CD4-positive, alpha-beta T cell treated with Interleukin-12 subunit alpha and Interleukin-12 subunit beta, for 1 hour (primary cell): Measurements from ENCODE around the gene KIR2DL1.
"Not testable (repeated sequence)": the region's sequence is repeated elsewhere in the genome, so short reads cannot be mapped to it uniquely, and the experiment has no call there.

ENCODE experiments used
- DNase-seq: peaks from one replicate; pipeline ENCODE4 v3.0.0-alpha.2; 2020

KIR2DL1 gene

GRCh38 chr19:54771018-54771960, 1.7 kb downstream of the KIR2DL1 start:
- not testable (repeated sequence) for DNase-seq

- DNase-seq, result not testable (repeated sequence)
Observed at GRCh38 chr19:54772666-54773065, 3.1 kb downstream of the KIR2DL1 start.

DNA sequence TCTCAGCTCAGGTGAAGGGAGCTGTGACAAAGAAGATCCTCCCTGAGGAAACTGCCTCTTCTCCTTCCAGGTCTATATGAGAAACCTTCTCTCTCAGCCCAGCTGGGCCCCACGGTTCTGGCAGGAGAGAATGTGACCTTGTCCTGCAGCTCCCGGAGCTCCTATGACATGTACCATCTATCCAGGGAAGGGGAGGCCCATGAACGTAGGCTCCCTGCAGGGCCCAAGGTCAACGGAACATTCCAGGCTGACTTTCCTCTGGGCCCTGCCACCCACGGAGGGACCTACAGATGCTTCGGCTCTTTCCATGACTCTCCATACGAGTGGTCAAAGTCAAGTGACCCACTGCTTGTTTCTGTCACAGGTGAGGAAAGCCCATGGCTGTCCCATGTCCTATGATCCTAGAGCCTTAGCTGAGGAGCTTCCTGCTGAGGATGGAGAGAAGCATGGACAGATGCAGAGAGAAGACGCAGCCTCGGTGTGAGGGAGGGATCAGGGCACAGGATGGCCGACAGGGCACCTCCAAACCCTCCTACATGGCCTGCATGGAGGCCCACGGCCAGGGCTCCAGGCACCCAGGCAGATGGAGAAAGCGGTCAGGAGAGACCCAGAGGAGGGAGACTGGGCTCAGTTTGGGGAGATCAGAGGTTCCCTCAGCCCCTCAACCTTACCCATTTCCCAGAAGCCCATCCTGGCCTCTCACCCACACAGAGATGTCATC, 5.7 kb downstream of the KIR2DL1 start:
- DNase-seq, result not testable (repeated sequence)

- not testable (repeated sequence) for DNase-seq
Observed at GRCh38 chr19:54775830-54776229, 6.2 kb downstream of the KIR2DL1 start.

GRCh38 chr19:54777851-54778250, 8.3 kb downstream of the KIR2DL1 start:
- not testable (repeated sequence) for DNase-seq

- not testable (repeated sequence) for DNase-seq
Observed at GRCh38 chr19:54778896-54779295, 9.3 kb downstream of the KIR2DL1 start.

- DNase-seq, result not testable (repeated sequence)
Observed at GRCh38 chr19:54782916-54783315, 13.3 kb downstream of the KIR2DL1 start.

- not testable (repeated sequence) for DNase-seq
Observed at GRCh38 chr19:54786091-54786723, 16.6 kb downstream of the KIR2DL1 start.

DNA sequence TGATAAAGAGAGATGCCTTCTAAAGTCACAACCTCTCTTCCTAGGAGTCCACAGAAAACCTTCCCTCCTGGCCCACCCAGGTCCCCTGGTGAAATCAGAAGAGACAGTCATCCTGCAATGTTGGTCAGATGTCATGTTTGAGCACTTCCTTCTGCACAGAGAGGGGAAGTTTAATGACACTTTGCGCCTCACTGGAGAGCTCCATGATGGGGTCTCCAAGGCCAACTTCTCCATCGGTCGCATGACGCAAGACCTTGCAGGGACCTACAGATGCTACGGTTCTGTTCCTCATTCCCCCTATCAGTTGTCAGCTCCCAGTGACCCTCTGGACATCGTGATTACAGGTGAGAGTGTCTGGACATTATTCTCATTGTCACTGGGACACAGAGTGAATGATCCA, 18.6 kb downstream of the KIR2DL1 start:
- not testable (repeated sequence) for DNase-seq

DNA sequence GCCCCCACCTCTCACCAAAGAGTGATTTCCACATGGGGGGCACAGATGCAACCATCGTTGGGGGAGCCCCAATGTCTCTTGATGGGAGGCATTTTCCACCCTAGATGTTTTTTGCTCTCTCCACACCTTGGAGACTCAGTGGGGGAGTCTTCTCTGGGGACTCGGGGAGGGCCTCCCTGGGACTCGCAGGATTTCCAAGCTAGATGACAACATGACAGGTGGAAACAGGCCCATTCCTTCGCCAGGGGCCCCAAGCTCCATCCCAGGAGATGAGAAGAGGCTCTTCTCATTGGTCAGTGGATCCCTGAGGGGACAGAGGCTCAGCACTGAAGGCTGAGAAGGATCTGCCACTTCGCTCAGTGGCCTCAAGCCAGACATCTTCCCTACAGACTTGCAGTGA, 21.1 kb downstream of the KIR2DL1 start:
- no peak for DNase-seq

DNA sequence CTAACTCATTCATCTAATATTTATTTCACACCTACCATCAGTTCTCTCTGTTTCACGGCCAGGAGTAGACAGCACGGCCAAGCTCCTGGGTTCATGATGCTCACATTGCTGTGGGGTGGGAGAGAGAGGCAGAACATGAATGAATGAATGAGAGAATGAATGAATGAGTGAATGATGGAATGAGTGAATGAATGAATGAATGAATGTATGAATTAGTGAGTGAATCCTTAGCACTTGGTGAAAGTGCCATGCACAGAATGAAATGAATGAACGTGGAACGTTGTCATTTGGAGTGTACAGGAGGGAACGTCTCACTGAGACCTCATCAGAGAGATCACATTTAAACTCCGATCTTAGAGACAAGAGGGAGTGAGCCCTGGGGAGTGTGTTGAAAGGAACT, 21.9 kb downstream of the KIR2DL1 start:
- no peak for DNase-seq

DNA sequence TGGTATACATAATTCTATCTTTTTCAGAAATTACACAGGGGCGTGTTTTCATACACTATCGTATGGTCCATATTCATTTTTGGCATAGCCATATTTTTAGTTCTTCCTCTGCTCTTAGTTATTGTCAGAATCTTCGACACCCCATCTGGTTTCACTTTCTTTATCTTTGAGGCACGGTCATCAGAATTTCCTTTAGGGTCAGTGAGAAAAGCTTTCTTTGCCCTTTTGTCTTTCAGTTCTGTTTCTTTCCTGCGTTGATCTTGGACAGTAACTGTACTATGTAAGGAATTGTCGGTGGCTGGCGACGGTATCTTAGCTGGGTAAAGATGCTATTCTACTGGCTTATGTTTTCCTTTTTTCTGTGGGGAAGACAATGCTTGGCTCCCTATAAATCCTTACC, 23.2 kb downstream of the KIR2DL1 start:
- DNase-seq, result peak; percentile 5

GRCh38 chr19:54795758-54796157, 26.2 kb downstream of the KIR2DL1 start:
- no peak for DNase-seq

DNA sequence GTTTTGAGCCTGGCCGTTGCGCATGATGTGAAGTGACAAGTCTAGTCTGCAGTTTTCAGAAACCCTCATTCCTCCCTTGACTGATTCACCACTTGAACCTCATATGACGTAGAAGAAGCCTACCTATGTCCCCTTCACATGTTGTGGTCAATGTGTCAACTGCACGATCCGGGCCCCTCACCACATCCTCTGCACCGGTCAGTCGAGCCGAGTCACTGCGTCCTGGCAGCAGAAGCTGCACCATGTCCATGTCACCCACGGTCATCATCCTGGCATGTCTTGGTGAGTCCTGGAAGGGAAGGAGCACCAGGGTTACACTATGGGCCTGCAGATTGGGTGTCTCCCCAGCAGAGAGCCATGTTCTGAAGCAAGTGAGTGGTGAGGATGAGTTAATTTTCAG, 33.8 kb downstream of the KIR2DL1 start, which contains the start of gene KIR2DL4:
KIR2DL4 (plus strand) TSS at position 201 of the 400 bp plus-strand sequence; CDS start at position 243, 42 bp downstream.
- peak; percentile 8 for DNase-seq

GRCh38 chr19:54804101-54804500, 34.5 kb downstream of the KIR2DL1 start:
- no peak for DNase-seq

- DNase-seq, result no peak
Observed at GRCh38 chr19:54804571-54804970, 35.0 kb downstream of the KIR2DL1 start.

GRCh38 chr19:54805665-54806515, 36.3 kb downstream of the KIR2DL1 start:
- no peak for DNase-seq

DNA sequence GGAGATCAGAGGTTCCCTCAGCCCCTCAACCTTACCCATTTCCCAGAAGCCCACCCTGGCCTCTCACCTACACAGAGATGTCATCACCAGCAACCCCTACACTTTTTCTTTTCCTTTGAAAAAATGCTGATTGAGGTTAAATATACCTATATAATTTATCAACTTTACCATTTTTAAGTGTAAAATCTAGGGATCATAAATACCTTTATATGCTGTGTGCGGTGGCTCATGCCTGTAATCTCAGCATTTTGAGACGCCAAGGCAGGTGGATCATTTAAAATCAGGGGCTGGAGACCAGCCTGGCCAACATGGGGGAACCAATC, 36.9 kb downstream of the KIR2DL1 start:
- no peak for DNase-seq

DNA sequence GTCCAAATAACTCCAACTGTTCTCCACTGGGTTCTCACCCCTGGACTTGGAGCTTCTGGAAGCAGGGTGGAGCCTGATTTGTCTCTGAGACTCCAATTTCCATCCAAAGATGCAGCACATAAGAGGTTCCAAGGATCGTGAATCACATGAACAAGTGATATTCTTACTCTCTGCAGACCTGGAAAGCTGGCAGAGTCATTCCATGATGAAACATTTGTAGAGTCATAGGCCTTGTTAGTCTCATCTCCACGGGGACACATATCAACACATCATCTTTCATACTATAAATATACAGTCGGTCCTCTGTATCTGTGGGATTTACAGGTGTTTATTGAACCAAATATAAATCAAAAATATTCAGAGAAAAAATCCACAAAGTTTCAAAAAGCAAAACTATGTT, 45.0 kb downstream of the KIR2DL1 start:
- not testable (repeated sequence) for DNase-seq

- not testable (repeated sequence) for DNase-seq
Observed at GRCh38 chr19:54816251-54816650, 46.7 kb downstream of the KIR2DL1 start, which contains the start of gene KIR3DL1. Gene KIR3DL1, plus strand, starts transcription at chr19:54816468.

DNA sequence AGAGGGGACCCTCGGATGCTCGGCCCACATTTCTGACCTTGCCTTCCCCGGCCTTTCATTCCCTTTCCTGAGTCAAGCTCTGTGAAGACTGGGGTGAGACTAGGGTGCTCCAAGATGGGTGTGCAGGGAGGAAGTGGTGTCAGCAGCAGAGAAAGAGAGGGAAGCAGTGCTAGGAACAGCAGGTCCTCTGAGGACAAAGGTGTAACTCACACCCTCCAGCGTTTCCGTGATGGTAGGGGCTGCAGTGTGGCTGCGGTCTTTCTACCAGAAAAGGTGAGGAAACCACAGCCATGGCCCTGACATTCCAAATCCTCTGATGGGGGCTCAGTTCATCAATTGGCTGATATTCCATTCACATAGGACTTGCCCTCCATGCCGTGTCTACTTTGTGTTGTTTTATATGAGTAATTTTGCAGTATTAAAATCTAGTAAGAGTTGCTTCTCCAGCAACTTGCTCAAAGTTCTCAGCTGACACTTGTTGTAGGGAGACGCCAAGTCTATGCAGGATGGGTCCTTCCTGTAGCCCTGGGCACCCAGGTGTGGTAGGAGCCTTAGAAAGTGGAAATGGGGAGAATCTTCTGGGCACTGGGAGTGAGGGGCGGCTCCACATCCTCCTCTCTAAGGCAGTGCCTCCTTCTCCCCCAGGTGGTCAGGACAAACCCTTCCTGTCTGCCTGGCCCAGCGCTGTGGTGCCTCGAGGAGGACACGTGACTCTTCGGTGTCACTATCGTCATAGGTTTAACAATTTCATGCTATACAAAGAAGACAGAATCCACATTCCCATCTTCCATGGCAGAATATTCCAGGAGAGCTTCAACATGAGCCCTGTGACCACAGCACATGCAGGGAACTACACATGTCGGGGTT, 48.3 kb downstream of the KIR2DL1 start:
- DNase-seq, result no peak
